HG02943 (cell line): Measurements from ENCODE around the gene TKTL1.
"Not testable (repeated sequence)": the region's sequence is repeated elsewhere in the genome, so short reads cannot be mapped to it uniquely, and the experiment has no call there.

Source experiments
- ATAC-seq: cut with Tn5 transposase; IDR thresholded peaks from one replicate; pipeline ENCODE4 v1.9.1; 2021; ENCODE audit warnings: mild to moderate bottlenecking, low read depth, moderate library complexity; ENCODE audit not compliant: unreplicated experiment

TKTL1 gene

GRCh38 chrX:154334496-154334895 lies 38.9 kb downstream of the TKTL1 start:
- ATAC-seq: no peak

GRCh38 chrX:154341399-154342298 lies 46.1 kb downstream of the TKTL1 start:
- ATAC-seq: peak; percentile 68

DNA sequence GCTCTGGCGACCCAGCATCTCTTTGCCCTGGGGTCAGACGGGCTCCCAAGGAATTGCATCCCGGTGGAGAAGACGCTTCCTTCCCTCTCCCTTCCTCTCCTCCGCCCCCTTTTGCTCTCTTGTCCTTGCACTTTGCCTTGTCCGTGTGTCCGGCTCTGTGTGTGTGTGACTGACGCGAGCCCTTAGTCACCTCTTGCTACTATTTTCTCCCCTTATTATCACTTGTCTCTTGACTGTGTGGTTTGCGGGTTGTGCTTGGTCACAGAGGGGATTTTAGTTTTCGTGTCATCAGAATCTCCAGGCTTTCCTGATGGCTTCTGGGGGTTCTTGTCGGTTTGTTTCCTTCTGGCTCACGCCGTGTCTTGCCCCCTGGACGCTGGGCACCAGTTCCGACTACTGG lies 47.5 kb downstream of the TKTL1 start:
- ATAC-seq: peak; percentile 3

GRCh38 chrX:154343620-154344019 lies 48.0 kb downstream of the TKTL1 start:
- not testable (repeated sequence) for ATAC-seq

DNA sequence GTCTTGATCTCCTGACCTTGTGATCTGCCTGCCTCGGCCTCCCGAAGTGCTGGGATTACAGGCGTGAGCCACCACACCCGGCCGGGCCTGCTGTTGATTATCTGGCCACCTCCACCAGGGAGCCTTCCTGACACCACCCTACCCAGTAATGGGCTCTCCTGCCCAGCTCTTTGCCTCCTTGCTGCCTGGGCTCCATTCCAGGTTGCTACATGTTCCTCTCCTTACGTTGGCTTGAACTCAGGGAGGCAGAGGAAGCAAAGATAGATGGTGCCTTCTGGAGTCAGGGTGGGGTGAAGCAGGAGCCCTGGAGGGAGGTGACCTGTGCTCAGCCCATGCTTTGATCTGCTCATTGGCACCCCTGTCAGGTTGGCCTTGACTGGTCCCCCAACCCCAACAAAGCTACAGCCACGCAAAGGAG lies 52.5 kb downstream of the TKTL1 start:
- ATAC-seq: no peak

DNA sequence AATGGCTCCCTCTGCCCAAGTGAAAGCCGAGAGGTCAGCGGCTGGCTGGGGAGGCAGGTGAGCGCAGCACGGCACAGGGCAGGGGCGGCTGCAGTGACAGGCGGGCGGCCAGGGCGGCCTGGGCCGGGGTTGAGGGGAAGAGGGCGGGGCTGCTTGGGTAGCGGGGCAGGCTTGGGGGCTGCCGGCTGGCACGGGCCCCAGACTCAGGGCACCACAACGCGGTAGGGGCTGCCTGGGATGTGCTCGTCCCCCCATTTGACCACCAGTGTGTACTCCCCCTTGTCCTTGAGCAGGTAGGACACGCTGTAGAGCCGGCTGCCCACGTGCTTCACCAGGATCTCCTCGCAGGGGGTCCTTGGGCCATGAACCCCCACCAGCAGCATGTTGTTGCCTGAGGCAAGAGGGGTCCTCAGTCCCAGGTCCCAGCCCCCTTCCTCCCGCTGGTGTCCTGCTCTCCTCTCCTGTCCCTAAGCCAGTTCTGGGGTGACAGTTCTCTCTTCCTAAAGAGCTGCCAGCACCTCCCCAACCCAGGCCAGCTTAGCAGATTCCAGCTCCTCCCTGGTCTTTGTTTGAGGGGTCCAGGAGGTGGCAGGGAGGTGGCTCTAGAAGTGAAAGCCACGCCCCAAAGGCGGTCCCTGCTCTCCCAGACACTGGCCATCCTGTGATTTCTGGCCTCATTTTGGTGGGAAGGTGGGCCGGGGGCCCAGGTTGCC lies 53.2 kb downstream of the TKTL1 start:
- ATAC-seq: no peak

DNA sequence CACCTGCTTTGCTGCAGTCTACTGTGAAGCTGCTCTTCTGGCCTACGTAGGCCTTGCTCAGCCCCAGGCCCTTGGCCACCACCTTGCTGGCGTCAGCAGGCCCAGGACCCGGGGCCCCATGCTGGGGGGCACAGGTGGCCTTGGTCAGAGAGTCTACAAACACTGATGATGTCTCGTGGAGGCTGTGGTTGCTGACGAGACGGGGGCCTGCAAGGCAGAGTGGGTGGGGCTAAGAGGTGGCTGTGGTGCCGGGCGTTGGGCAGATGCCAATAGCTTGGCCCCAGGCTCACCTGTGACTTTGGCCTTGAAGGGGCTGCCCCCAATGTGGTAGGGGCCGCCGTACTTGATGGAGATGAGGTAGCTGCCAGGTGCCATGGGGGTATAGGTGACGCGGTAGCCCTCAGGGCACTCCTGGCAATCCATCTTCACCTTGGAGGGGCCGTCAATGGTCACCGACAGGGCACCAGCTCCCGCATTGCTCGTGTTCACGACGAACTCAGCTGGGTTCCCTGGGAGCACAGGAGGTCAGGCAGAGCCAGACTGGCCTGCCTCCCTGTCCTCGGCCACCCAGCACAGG lies 53.9 kb downstream of the TKTL1 start:
- no peak for ATAC-seq

GRCh38 chrX:154349979-154350378 lies 54.4 kb downstream of the TKTL1 start:
- ATAC-seq: no peak

GRCh38 chrX:154350429-154351182 lies 55.0 kb downstream of the TKTL1 start:
- no peak for ATAC-seq

GRCh38 chrX:154351183-154352011 lies 55.8 kb downstream of the TKTL1 start:
- ATAC-seq: no peak

DNA sequence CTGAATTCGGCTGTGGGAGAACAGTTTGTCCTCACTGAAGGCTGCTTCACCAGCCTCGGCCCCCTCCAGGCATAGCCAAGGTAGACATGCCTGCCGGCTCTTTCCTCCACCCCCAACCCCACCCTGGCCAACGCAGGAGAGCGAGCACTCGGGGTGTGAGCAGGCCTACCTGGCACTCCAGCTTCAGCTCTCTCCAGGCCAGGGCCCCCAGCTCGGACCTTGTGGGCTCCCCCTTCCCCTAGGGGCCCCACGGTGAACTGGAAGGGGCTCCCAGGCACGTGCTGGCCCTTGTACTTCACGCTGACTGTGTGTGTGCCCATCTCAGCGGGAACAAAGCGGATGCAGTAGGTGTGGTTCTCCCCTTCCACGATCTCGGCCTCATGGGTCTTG lies 56.4 kb downstream of the TKTL1 start:
- no peak for ATAC-seq

GRCh38 chrX:154352466-154352865 lies 56.9 kb downstream of the TKTL1 start:
- ATAC-seq: no peak

- ATAC-seq: no peak
These were observed 57.7 kb downstream of the TKTL1 start for GRCh38 chrX:154353172-154353843.

GRCh38 chrX:154354013-154354412 lies 58.4 kb downstream of the TKTL1 start:
- ATAC-seq: no peak

DNA sequence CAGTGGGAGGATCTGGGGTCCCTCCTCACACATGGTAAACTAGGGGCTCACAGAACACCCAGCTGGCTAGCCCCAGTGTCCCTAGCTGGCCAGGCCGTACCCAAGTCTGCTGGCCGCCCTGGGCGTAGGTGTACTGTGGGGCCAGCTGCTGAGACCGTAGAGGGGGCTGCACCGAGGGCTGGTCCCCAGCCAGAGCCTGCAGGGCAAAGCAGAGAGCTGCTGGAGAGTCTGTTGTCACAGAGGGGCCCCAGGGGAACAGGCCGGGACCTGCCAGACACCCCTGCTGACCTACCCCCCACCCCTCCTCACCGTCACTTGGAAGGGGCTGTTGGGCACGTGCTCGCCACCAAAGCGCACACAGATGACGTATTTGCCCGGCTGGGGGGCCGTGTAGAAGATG lies 58.9 kb downstream of the TKTL1 start:
- no peak for ATAC-seq

- no peak for ATAC-seq
These were observed 59.6 kb downstream of the TKTL1 start for GRCh38 chrX:154355094-154355775.

DNA sequence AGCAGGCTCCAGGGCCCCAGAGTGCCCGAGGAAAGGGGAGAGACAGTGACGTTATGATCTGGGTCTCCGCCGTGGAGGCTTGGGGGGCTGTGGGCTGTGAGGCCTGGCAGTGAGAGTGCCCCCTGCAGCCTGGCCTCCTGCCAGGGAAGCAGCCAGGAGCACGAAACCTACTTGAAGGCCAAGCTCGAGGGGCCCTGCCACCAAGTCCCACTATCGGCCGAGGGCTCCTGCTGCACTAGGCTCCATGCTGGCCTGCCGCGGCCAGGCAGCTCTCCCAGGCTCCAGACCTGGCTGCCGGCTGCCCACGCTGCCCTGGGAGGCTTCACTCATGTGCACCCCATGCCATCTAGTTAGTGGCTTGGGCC lies 60.2 kb downstream of the TKTL1 start:
- ATAC-seq: no peak

- no peak for ATAC-seq
These were observed 61.0 kb downstream of the TKTL1 start for GRCh38 chrX:154356596-154356995.

DNA sequence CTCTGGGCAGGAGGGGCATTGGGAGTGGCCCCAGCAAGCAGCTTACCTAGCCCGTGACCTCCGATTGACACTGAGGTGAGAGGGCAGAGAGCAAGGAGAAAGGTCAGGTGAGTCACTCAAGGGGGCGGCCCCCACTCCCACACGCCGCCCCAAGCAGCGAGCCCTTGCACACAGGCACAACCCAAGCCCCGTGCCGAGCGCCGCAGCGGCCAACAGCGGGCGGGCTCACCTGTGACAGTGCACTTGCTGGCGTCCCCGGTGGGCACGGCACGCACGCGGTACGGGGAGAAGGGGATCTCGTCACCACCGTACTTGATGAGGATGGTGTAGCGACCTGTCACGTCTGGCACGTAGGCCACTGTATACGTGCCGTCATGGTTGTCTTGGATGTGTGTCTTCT lies 61.6 kb downstream of the TKTL1 start:
- no peak for ATAC-seq
